Stimulated activated CD4-positive, alpha-beta T cell treated with anti-CD3 and anti-CD28 coated beads, Interleukin-4, amount 100 ng/mL, for 48 hours (primary cell): ENCODE data around the gene EML2.
A peak's percentile ranks its signal among the peaks of the same experiment; 100 is the strongest.

ENCODE experiments used
- DNase-seq, 2 donors: peaks; one replicate each; pipeline ENCODE4 v3.0.0-alpha.2; 2020; ENCODE audit warnings: low read depth in 2 of 2

EML2 gene

GRCh38 chr19:45587873-45588272, 51.3 kb downstream of the EML2 start:
- DNase-seq = no peak

- no peak for DNase-seq
Observed at GRCh38 chr19:45585158-45585577, 54.0 kb downstream of the EML2 start.

- peak; percentile 98 to 99 for DNase-seq
Observed at GRCh38 chr19:45584332-45585157, 54.7 kb downstream of the EML2 start, which contains the start of gene OPA3. Gene OPA3 (minus strand): TSS chr19:45584802. CDS start chr19:45584764, 38 bp downstream.

GRCh38 chr19:45581576-45581975, 57.6 kb downstream of the EML2 start:
- no peak for DNase-seq

- DNase-seq = no peak
Observed at GRCh38 chr19:45578861-45579260, 60.3 kb downstream of the EML2 start.

GRCh38 chr19:45577111-45577905, 61.9 kb downstream of the EML2 start:
- no peak for DNase-seq

- no peak for DNase-seq
Observed at GRCh38 chr19:45576682-45577081, 62.5 kb downstream of the EML2 start.

- no peak for DNase-seq
Observed at GRCh38 chr19:45575216-45575615, 64.0 kb downstream of the EML2 start.

- no peak for DNase-seq
Observed at GRCh38 chr19:45574526-45574925, 64.7 kb downstream of the EML2 start.

GRCh38 chr19:45571457-45572220, 67.6 kb downstream of the EML2 start:
- no peak for DNase-seq

- peak; percentile 62 to 69 for DNase-seq
Observed at GRCh38 chr19:45569619-45570421, 69.4 kb downstream of the EML2 start.

- DNase-seq = no peak
Observed at GRCh38 chr19:45568732-45569131, 70.5 kb downstream of the EML2 start.

- no peak for DNase-seq
Observed at GRCh38 chr19:45567609-45568008, 71.6 kb downstream of the EML2 start.

- no peak for DNase-seq
Observed at GRCh38 chr19:45564131-45564780, 74.9 kb downstream of the EML2 start.

- DNase-seq = no peak
Observed at GRCh38 chr19:45560686-45561085, 78.5 kb downstream of the EML2 start.

- DNase-seq = no peak
Observed at GRCh38 chr19:45560038-45560437, 79.2 kb downstream of the EML2 start.
